ENCODE data around the gene C22orf31. TPM values are rescaled to one million over a fixed set of nuclear protein-coding genes. Genes with fewer than 3 reads are reported as not detected.

Gene C22orf31
- total and polyA plus RNA-seq, 2 experiments from 2014 or later = 0.36 TPM; not detected in 1

DNA sequence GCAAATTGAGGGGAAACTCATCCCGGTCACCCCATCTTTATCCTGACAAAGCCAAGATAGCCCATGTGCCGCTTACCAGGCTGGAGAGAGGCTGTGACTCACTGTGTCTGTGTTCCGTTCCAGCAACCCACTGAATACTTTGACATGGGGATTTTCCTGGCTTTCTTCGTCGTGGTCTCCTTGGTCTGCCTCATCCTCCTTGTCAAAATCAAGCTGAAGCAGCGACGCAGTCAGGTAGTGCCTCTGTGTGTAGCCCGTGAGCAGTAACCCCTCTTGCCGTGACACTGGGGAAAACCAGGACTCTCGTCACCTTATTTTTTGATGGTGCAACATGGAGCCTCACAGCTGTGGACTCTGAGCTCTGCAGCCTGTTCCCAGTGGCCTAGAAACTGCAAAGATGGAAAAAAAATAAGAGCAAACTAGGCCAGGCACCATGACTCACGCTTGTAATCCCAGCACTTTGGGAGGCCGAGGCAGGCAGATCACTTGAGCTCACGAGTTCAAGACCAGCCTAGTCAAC, 16.9 kb downstream of the C22orf31 start:
- TF ChIP-seq CREB1 (CRISPR knock-in tag; IDR thresholded peaks at IDR 0.05; ENCODE audit: low read depth) = no peak
- H2AFZ ChIP-seq = no peak overlapping the region
- no peak for DNase-seq (ENCODE audit: low spot score)
- no peak overlapping the region for H3K4me3 ChIP-seq
- H3K27ac ChIP-seq (ENCODE audit: low read depth) = 0 out of 2 replicates have a peak overlapping the region, but pooled peaks have one; percentile 19
- H3K27ac Mint-ChIP-seq = no peak overlapping the region
- H3K4me3 Mint-ChIP-seq = no peak overlapping the region
- H3F3A ChIP-seq (replicated peaks; ENCODE audit: low read depth) = no peaks in the 10 kb centered on the region
- peaks cover 4% of the 10 kb centered on the region; the same call in 1 of the 3 replicates for H3K4me1 Mint-ChIP-seq
- no peaks in the 10 kb centered on the region; the same call in 1 of the 2 replicates for H4K20me1 ChIP-seq (replicated peaks; ENCODE audit: insufficient read depth)
- peaks cover 24% of the 10 kb centered on the region; the same call in 1 of the 2 replicates for H3K36me3 ChIP-seq (ENCODE audit: insufficient read depth)
- H3K4me1 ChIP-seq (ENCODE audit: insufficient read depth) = no peaks in the 10 kb centered on the region
- ATAC-seq = no peak
- H3K4me2 ChIP-seq = no peak overlapping the region
- no peaks in the 10 kb centered on the region for H3K9me3 Mint-ChIP-seq
- peaks cover 10% of the 10 kb centered on the region for H3K27me3 Mint-ChIP-seq (ENCODE audit: insufficient read depth, low read depth, poor library complexity)
- H3K9me2 ChIP-seq (ENCODE audit: insufficient read depth) = no peaks in the 10 kb centered on the region
- peaks cover 17% of the 10 kb centered on the region for H3K79me2 ChIP-seq (replicated peaks; ENCODE audit: insufficient read depth)
- H3K36me3 Mint-ChIP-seq (ENCODE audit: low read depth) = peaks cover 56% of the 10 kb centered on the region
- H3K27me3 ChIP-seq (ENCODE audit: insufficient read depth) = no peaks in the 10 kb centered on the region

DNA sequence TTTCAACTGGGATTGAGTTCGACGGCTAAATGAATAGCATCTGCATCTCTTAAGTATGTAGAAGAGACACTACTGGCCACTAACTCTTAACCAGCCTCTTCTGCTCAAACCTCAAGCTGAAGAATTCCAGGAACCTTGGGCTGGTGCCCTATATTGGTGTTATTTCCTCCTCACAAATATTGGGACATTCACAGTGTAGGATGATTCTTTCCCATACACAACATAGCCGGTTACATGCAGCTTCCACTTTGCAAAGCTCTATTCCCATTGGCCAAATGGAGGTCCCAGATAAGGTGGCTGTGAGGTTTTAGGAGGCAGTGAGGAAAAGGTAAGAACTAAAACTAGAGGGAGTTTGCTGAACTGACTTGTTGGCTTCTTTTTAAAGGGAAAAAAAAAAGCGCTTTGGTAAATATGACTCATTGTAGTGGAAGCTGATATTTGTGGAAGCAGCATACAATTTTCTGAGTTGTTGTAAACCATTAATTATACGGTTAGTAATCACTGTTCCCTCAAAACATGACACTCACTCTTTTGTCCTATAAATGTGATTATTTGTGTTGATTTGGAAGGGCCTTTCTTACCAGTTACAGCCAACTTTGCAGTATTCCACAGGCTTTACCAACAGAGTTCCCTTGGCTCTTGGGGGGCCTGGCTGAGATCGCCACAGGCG, 17.6 kb downstream of the C22orf31 start:
- no peak overlapping the region for H3K4me3 ChIP-seq
- no peaks in the 10 kb centered on the region; the same call in 1 of the 2 replicates for H4K20me1 ChIP-seq (replicated peaks; ENCODE audit: insufficient read depth)
- TF ChIP-seq CREB1 (CRISPR knock-in tag; IDR thresholded peaks at IDR 0.05; ENCODE audit: low read depth) (no peak), STAT1 (IDR thresholded peaks at IDR 0.05; ENCODE audit: unreplicated experiment) (no peak)
- TF ChIP-seq, protein P1, sequence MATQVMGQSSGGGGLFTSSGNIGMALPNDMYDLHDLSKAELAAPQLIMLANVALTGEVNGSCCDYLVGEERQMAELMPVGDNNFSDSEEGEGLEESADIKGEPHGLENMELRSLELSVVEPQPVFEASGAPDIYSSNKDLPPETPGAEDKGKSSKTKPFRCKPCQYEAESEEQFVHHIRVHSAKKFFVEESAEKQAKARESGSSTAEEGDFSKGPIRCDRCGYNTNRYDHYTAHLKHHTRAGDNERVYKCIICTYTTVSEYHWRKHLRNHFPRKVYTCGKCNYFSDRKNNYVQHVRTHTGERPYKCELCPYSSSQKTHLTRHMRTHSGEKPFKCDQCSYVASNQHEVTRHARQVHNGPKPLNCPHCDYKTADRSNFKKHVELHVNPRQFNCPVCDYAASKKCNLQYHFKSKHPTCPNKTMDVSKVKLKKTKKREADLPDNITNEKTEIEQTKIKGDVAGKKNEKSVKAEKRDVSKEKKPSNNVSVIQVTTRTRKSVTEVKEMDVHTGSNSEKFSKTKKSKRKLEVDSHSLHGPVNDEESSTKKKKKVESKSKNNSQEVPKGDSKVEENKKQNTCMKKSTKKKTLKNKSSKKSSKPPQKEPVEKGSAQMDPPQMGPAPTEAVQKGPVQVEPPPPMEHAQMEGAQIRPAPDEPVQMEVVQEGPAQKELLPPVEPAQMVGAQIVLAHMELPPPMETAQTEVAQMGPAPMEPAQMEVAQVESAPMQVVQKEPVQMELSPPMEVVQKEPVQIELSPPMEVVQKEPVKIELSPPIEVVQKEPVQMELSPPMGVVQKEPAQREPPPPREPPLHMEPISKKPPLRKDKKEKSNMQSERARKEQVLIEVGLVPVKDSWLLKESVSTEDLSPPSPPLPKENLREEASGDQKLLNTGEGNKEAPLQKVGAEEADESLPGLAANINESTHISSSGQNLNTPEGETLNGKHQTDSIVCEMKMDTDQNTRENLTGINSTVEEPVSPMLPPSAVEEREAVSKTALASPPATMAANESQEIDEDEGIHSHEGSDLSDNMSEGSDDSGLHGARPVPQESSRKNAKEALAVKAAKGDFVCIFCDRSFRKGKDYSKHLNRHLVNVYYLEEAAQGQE (IDR thresholded peaks at IDR 0.05; ENCODE audit: unreplicated experiment) = no peak
- TF ChIP-seq, protein P2, sequence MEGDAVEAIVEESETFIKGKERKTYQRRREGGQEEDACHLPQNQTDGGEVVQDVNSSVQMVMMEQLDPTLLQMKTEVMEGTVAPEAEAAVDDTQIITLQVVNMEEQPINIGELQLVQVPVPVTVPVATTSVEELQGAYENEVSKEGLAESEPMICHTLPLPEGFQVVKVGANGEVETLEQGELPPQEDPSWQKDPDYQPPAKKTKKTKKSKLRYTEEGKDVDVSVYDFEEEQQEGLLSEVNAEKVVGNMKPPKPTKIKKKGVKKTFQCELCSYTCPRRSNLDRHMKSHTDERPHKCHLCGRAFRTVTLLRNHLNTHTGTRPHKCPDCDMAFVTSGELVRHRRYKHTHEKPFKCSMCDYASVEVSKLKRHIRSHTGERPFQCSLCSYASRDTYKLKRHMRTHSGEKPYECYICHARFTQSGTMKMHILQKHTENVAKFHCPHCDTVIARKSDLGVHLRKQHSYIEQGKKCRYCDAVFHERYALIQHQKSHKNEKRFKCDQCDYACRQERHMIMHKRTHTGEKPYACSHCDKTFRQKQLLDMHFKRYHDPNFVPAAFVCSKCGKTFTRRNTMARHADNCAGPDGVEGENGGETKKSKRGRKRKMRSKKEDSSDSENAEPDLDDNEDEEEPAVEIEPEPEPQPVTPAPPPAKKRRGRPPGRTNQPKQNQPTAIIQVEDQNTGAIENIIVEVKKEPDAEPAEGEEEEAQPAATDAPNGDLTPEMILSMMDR (conservative IDR thresholded peaks at IDR 0.05; ENCODE audit: low read depth in 2 of 2) = no peak
- no peaks in the 10 kb centered on the region for H3K27me3 ChIP-seq (ENCODE audit: insufficient read depth)
- no peak for ATAC-seq
- peaks cover 24% of the 10 kb centered on the region; the same call in 1 of the 2 replicates for H3K36me3 ChIP-seq (ENCODE audit: insufficient read depth)
- peaks cover 17% of the 10 kb centered on the region for H3K79me2 ChIP-seq (replicated peaks; ENCODE audit: insufficient read depth)
- Mint-ChIP-seq H3K36me3 (ENCODE audit: low read depth) (peaks cover 50% of the 10 kb centered on the region), H3K4me3 (no peak overlapping the region), H3K27ac (no peak overlapping the region), H3K27me3 (ENCODE audit: insufficient read depth, low read depth, poor library complexity) (peaks cover 12% of the 10 kb centered on the region), H3K9me3 (no peaks in the 10 kb centered on the region), H3K4me1 (peaks cover 3% of the 10 kb centered on the region; the same call in 1 of the 3 replicates)
- no peaks in the 10 kb centered on the region for H3K4me1 ChIP-seq (ENCODE audit: insufficient read depth)
- 0 out of 2 replicates have a peak overlapping the region, but pooled peaks have one; percentile 19 for H3K27ac ChIP-seq (ENCODE audit: low read depth)
- H3K9me2 ChIP-seq (ENCODE audit: insufficient read depth) = no peaks in the 10 kb centered on the region
- DNase-seq (ENCODE audit: low spot score) = no peak
- H2AFZ ChIP-seq = no peak overlapping the region
- no peaks in the 10 kb centered on the region for H3F3A ChIP-seq (replicated peaks; ENCODE audit: low read depth)
- no peak overlapping the region for H3K4me2 ChIP-seq
